HL-60 (cell line): ENCODE data around the gene AKAP5.

Source experiments
- CTCF ChIP-seq: IDR thresholded peaks from one replicate; pipeline ENCODE4 v1.5.1; 2011; ENCODE audit warnings: low read length, control low read depth, inconsistent platforms; ENCODE audit not compliant: insufficient read depth
- POLR2AphosphoS5 ChIP-seq: IDR thresholded peaks from 2 replicates; pipeline ENCODE4 v1.6.1; 2012; ENCODE audit warnings: low read depth
- REST ChIP-seq: IDR thresholded peaks from 2 replicates; pipeline ENCODE4 v1.6.1; 2012; ENCODE audit warnings: low read depth; ENCODE audit not compliant: insufficient replicate concordance
- SPI1 ChIP-seq: IDR thresholded peaks from 2 replicates; pipeline ENCODE4 v1.6.1; 2012; ENCODE audit warnings: low read depth, mild to moderate bottlenecking, borderline replicate concordance

- no peak for TF ChIP-seq CTCF
- no peak for TF ChIP-seq REST
- no peak for TF ChIP-seq SPI1
- TF ChIP-seq POLR2AphosphoS5: no peak
These were observed 1.4 kb upstream of the AKAP5 start for GRCh38 chr14:64463873-64464272.
